Glomerular visceral epithelial cell (primary cell): ENCODE measurements around the gene DACT3.

Source experiments
- DNase-seq: peaks from one replicate; pipeline ENCODE4 v3.0.0-alpha.2; 2016; ENCODE audit errors: extremely low spot score

DACT3 gene

DNA sequence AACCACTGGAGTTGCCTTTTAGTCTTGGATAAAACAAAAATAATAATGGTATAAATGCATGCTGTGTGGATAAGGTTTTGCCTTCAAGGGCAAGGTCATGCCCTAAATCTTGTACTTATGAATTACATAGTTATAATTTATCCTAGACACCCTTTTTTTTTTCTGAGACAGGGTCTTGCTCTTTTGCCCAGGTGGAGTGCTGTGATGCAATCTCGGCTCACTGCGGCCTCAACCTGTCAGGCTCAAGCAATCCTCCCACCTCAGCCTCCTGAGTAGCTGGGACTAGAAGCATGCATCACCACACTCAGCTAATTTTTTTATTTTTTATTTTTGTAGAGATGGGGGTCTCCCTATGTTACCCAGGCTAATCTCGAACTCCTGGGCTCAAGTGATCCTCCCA is 7.7 kb upstream of the DACT3 start:
- no peak for DNase-seq

DNA sequence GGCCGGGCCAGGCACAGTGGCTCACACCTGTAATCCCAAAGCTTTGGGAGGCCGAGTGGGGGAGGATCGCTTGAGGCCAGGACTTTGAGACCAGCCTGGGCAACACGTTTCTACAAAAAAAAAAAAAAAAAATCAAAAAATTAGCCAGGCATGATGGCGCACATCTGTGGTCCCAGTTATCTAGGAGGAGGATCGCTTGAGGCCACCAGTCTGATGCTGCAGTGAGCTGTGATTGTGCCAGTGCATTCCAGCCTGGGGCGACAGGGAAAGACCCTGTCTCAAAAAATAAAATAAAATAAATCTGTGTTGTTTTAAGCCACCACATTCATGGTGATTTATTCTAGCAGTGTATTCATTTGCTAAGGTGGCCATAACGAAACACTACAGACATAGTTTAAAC is 4.1 kb upstream of the DACT3 start:
- DNase-seq, result no peak

DNA sequence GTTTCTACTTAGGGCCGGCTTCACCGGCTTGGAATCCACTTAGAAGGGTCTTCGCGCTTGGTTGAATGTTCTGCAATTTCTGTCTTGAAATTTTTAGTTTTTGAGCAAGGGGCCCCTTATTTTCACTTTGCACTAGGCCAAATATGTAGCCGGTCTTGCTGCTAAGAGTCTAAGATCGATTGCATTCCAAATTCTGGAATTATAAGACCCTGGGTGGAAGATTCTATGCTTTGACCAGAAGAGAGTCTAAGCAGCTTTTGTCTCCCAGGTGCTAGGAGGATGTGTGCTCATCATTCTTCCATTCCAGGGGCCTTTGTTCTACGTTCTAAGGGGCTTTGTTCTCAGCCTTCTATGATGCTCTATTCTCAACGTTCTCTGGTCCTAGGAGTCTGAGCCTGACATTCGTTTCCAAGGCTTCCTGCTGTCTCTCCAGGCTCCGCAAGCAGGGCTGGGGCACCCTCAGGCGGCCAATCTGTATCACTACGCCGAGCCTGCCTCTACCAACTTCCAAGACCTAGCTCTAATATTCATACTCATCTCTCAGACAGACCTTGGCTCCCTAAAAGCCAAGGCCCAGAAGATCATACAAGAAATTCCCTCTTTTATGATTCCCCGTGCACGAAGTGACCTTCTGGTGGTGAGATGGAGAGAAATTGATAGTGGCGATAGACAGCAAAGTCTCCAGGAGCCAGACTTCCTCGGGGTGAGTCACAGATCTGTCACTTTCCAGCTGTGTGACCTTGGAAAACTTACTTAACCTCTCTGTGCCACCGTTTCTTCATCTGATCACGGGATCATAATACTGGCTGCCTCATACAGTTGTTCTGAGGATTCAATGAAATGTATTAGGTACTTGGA is 982 bp upstream of the DACT3 start:
- DNase-seq, result peak; percentile 86

DNA sequence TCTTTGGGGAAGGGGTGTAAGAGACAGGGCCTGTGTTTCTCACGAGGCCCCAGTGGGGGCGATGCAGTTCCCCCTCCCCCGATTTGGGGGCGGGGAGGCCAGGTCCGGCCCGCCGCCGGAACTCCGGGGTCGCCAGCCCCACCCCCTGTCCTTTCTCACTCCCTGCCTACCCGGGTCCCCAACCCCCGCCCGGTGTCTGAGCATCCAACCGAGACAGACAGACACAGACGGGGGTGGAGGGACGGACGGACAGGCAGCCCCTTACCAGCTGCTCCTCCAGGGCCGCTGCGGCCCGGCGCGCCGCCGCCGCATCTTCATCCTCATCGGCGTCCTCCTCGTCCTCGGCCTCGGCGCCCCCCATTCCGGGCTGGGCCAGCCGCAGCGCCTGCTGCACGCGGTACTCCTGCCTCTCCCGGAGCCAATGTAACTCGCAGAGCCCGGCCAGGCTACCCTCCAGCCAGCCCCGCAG is 397 bp downstream of the DACT3 start:
- no peak for DNase-seq

DNA sequence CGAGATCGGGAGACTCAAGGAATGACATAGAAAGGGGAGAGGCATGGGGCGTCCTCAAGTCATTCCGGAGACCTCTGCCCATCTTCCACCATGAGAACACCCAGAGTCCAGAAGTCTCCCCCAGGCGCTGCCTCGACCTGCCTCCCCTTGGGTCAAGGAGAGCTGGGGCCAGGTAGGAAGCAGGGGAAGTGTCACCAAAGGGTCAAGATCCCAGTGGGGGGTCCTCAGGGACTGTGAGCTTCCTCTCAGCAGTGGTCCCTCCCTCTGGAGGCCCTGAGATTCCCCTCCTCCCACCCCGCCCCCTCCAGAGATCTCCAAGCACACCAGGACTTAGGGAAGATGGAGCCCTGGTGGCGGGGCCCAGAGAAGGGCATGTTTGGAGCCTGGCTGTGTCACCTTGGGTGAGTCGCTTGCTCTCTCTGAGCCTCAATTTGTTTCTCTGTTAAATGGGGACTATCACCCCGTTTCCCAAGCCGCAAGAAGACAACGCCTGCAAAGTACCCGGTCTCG is 919 bp downstream of the DACT3 start:
- no peak for DNase-seq

DNA sequence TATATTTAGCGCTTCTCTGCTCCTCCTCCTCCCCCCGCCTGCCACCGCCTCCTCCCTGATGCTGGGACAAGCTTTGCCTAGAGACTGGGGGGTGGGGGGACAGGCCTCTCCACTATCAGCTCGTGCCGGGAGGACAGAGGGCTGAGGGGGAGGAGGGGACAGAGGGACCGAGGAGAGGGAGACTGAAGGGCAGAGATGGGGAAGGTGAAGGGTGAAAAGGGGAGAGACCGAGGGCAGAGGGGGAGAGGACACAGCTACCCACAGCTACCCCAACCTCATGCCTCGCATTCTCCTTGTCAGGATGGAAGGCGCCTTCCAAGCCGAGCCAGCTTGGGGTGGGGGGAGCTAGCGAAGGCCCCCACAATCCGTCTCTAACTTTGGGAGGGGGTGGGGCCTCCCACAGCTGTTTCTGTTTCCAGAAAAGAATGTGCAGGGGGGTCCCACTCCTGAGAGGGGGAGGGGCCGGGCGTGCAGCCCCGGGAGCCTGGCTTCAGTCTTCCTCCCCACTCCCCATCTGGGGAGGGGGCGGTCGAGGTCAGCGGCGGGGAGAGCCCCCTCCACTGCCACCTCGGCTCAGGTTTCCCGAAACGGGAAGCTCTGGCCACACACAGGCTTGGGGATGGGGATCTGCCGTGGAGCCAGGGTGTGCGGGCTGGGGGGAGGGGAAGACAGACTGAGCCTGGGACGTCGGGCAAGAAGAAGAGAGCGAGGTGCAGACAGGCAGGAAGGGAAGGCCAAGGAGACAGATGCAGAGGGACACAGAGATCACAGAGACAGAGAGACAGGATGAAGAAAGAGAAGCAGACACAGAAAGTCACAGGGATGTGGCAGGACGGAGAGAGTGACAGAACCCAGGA is 1.6 kb downstream of the DACT3 start:
- no peak for DNase-seq

DNA sequence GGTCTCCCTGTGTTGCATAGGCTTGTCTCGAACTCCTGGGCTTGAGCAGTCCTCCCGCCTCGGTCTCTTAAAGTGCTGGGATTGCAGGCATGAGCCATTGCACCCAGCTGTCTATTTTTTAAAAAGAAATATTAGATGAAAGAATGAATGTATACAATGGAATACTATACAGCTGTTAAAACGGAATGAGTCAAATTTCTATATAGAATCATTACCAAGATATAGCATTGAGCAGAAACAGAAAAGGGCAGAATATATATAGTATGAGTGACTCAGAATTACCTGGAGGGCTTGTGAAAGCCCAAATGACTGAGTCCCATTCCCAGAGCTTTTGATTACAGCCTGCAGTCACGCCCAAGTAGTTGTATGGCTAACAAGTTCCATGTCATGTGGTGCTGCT is 4.4 kb downstream of the DACT3 start:
- no peak for DNase-seq

DNA sequence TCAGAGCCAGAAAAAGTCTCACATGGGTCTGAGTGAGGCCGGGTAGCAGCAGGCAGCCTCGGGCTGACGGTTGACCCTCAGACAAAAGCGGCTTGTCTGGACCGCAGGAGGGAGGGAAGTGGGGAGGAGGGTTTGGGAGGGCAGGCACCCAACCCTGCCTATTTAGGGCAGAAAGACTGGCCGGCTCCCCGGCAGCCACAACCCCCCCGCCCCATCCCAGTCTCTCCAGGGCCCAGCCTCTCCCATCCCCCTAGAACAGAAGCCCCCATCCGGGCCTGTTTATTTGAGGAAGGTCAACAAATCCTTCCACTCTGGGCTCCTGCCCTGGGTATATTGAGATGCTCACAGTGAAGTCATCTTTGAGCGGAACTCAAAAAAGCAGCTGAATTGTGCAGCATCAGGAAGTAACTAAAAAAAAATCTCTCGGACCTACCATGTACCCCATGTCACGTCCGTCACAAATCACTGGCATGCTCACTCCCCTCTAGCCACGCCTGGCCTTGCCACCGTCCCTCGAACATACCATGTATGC is 6.3 kb downstream of the DACT3 start:
- no peak for DNase-seq

DNA sequence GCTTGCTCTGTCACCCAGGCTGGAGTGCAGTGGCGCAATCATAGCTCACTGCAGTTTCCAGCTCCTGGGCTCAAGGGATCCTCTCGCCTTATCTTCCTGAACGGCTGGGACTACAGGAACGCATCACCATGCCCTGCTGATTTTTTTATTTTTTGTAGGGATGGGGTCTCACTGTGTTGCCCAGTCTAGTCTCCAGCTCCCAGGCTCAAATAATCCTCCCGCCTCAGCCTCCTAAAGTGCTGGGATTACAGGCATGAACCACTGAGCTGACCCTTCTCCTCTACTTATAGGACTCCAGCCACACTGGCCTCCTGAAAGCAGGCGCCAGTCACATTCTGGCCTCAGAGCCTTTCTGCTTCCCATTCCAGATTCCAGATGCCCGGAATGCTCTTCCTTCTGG is 10.5 kb downstream of the DACT3 start:
- DNase-seq, result no peak

DNA sequence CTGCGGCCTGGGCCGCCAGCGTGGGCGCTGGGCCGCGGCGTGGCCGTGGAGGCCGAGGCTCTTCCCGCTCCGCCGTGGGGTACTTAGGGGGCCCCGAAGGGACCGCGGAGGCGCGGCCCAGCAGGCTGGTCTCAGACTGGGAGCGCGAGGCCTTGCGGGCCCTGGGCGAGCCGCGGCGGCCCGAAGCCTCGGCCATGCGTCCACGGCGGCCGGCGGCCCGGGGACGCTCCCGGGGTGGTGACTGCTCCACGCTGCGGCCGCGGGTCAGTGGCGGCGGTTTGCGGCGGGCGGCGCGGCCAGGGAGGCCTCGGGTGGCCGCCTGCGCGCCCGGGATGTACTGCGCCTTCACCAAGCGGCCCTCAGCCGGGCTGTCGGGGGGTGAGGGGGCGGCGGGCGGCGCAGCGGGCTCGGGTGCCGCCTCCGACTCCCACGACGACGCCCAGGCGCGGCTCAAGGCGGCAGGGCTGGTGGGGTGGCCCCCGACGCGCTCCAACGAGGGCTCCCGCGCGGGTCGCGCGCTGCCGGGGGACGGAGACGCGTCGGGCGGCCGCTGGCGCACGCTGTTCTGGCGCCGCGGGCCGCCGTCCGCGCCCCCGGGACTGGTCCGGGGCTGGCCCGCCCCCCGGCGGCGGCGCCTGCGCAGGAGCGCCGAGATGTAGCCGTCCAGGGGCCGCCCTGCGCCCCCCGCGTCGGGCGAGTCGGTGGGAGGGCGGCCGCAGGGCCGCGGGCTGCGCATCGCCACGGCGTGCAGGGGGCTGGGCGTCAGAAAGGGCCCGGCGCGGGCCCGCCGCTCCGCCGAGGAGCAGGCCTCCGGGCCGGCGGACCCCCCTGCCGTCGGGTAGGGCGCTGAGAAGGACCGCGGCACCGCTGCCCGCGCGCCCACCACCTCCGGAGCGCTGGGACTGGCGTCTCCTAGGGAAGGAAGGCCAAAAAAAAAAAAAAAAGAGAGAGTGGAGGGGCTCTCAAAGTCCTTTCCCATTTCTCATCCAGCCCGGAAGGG is 11.7 kb downstream of the DACT3 start:
- no peak for DNase-seq

DNA sequence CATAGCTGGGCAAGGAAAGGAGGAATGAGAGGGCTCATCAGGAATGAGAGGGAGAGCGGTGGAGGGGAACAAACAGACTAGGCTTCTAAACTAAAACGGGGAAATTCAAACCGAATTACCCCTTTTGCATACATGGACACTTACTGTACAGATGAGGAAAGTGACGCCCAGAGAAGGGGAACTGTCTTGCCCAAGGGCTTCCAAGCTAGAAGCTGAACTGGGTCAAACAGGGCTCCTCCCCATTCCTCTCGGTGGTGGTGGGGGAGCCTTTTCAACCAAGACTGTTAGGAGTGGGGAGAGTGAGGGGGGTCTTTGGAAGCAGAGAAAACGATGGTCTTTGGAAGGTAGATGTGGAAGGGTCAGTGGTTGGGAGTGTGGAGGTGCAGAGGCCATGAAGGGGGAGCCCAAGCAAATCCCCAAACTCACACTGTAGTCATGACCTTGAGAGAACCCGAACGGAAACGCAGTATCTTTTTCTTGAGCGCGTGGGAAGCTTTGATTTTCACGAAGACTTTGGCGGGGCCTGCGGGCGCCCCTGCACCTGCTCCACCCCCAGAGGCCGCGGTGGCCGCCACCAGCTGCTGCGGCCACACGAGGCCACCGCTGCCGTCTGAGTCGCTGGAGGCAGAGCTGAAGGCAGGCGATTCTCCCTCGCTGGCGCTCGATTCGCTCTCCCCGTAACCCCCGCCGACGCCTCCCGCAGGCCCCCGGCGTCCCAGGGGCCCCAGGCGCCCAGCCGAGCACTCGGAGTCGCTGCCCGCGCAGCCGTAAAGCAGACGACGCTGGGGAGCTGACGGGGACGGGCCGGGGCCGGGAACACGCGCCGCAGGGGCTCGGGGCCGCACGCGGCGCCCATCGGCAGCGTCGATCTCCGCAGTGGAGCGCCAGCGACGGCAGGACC is 12.7 kb downstream of the DACT3 start:
- no peak for DNase-seq

DNA sequence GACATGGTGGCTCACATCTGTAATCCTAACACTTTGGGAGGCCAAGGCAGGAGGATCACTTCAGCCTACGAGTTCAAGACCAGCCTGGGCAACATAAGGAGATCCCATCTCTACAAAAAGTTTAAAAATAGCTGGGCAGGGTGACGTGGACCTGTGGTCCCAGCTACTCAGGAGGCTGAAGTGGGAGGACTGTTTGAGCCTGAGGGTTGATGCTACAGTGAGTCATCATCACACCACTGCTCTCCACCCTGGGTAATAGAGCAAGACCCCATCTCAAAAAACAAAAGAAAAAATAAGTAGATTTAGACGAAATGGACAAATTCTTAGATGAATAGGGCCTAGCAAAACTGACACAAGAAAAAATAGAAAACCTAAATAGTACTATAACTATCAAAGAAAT is 14.6 kb downstream of the DACT3 start:
- no peak for DNase-seq

DNA sequence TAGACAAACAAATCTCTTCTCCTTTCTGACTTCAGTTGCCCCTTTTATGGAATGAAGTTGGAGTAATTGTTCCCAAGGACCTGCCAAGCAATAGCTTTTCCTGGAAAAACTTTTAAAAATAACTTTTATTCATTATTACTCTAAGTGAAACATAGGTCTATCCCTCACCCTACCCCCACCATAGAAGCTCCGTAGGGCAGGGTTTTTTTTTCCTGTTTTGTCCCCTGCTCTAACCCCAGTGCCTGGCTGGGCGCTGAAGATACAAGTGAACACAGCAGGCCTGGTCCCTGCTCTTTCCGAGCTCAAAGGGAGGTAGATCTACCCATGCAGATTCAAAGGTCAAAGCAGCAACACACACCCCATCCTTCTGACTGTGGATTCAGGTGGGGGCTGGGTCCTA is 16.3 kb downstream of the DACT3 start:
- no peak for DNase-seq

DNA sequence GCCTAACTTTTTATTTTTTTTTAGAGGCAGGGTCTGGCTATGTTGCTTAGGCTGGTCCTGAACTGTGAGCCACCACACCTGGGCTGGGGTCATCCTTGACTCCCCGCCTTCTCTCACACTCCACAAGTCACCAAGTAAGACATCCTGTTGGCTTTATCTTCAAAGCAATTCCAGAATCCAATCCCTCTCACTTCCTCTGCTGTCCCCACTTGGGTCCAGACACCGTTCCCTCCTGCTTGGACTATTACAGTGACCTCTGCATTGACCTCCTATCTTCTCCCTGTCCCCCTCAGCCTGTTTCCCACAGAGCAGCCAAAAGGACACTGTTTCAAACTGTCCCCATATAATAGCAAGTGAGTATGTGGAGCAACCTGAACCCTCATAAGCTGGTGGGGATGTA is 20.3 kb downstream of the DACT3 start:
- no peak for DNase-seq

DNA sequence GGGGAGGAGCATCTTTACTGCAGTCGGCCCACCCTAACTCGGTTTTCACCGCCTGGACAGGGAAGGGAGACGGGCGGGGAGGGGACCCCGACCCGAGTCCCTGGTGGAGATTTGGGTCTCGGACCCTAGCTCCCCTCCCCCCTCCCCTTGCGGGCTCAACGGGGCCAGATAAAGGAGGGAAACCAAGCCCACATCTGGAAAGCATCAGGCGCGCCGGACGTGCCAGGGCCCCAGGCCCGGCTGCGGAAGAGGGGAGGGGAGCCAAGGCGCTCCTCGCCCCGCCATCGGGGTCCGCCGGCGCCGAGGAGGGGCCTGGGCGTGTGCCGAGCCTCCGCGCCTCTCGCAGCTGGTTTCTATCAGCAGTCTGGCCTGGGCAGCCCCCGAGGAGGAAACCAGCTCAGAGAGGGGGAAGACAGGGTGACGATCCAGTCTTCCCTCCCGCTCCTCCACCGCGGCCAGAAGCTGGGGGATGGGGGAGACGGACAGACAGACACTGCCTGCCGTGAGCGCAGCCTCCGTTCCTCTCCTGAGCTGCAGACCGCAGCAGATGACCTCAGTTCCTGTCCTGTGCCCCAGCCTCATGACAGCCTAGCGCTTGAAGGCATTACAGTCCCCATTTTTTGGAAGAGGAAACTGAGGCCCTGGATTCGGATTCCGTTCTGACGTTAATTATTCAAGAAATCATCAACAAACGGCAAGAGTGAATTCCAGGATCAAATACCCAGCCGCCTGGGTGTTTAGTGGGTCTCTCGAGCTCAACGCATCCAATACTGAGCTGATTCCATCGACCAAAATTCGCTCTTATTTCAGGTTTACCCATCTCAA is 21.4 kb downstream of the DACT3 start:
- DNase-seq, result peak; percentile 55

DNA sequence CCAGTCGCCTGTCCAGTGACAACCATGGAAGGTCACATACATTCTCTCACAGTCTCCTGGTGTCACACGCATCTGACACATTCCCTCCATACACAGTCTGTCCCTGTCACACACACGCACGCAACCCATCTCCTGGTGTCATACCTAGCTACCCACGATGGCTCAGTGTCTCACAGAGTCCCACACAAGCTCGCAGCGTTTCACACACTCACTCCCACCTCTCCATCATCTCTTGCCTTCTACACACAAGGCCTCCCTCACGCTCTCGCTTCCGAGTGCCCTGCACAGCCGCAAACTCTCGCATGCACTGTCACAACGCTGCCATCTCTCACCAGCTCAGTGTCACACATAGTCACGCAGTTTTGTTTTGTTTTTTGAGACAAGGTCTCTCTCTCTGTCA is 23.8 kb downstream of the DACT3 start:
- DNase-seq, result no peak

DNA sequence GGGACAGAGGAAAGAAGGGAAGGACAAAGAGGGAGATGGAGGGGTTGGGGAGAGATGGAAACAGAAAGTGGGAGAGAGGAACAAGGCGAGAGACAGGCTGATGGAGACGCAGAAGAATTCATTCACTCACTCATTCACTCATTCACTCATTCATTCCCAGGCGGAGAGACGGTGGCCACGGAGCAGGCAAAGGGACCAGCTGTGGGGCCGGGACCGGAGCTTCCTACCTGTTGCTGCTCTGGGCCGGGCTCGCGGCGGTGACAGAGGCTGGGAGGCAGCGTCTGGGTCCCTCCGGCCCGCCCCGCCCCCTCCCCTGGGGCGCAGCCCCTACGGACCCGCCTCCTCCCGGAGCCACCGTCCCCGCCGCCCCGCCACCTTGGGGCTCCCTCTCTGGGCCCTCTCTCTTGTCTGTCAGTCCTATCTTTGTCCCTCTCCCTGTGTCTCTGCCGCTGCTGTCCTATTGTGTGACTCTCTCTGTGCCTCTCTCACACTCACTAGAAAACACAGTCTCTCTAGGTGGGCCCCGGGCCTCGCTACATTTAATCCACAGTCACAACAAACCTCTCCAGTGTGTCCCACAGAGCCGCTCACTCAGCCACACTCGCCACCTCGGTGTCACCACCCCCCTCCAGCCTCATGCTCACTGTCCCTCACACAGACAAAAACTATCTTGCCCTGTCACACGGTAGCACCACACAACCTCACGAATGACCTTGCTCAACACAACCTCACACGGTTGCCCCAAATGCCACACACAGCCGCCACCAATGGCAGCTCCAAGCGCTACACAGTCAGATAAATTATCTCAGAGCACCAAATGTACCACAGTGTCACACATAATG is 24.8 kb downstream of the DACT3 start, which contains the start of gene GNG8:
TSS of gene GNG8 (minus strand) at position 283 of the 842 bp plus-strand sequence. CDS start 1,520 bp downstream, outside the sequence.
- DNase-seq, result no peak

DNA sequence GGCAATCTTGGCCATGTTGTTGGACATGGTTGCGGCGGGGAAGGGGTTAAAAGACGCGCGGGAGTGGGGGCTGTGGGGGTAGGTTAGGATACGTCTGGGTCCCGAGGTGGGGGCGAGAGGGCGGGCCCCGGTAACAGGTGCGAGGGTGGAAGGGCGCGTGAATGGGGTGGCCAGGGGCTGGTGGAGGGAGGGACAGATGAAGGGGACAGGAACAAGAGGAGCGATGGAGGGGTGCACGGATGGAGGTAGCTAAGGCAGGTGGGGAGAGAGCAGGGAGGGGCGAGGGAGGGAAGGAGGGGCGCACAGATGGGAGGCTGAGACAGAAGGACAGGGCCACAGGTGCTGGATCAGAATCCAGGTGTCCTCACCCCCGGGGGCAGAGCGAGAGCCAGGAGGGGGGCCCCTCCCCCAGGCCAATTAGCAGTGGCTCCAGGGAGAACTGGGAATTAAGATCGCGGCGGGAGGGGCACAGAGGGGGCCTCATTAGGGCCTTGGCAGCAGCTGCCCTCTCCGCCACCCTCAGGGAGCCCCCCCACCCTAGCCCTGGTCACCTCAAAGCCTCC is 26.2 kb downstream of the DACT3 start:
- DNase-seq, result no peak
